ENCODE measurements around the gene HIVEP3.

HIVEP3 gene

GRCh38 chr1:41582004-41582325, 336.8 kb downstream of the HIVEP3 start:
- Histone ChIP-seq H3K36me3 (peaks cover 0 to 7% (median 0%) of the 10 kb centered on the region in 3 donors), H3K27ac (no peak overlapping the region), H3K4me1 (no peaks in the 10 kb centered on the region), H3K9me3 (no peaks in the 10 kb centered on the region), H3K27me3 (no peaks in the 10 kb centered on the region), H3K4me3 (no peak overlapping the region)
- no peak for DNase-seq
- TF ChIP-seq CTCF (IDR thresholded peaks at IDR 0.05) = no peak
- intact Hi-C loops (cut with DNase I; ENCODE audit: low total_unique reads) = no loop called here

DNA sequence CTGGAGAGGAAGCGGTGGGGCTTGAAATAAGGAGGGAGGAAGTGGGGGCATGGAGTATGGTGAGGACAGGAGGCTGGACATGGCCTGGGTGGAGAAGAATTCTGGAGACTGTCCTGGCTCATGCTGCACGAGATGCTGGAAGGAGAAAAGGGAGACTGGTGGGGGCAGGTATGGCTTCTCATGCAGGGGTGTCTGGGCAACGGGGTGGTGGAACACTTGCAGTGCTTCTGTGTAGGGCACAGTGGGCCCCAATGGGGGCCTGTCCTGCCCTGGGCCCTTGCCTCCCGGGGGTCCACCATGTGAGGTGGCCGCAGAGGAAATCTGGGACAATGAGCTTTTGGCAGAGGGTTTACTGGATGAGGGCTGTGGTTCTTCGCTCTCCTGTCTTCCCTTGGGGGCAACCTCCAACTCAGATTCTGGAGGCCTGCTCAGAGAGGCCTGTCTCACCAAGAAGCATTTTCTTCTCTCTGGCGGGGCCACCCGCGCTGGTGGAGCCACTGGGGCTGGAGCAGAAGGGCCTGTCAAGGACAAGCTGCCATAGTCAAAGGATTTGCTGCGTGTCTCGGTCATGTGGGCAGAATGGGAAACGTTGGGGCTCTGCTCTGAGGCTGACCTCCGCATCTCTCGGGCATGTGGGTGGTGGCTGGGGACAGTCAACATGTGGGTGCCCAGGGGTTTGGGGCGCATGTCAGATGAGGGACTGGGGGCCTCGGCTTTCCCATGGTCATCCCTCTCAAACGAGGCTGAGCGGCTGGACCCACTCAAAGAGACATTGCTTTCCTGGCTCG, 337.3 kb downstream of the HIVEP3 start:
- Histone ChIP-seq H3K27ac (no peak overlapping the region), H3K27me3 (no peaks in the 10 kb centered on the region), H3K36me3 (peaks cover 0 to 7% (median 0%) of the 10 kb centered on the region in 3 donors), H3K4me3 (no peak overlapping the region), H3K4me1 (no peaks in the 10 kb centered on the region), H3K9me3 (no peaks in the 10 kb centered on the region)
- intact Hi-C loops (cut with DNase I; ENCODE audit: low total_unique reads) = no loop called here
- no peak for DNase-seq
- TF ChIP-seq CTCF (IDR thresholded peaks at IDR 0.05) = no peak

GRCh38 chr1:41580520-41581172, 338.1 kb downstream of the HIVEP3 start:
- H3K9me3 ChIP-seq = no peaks in the 10 kb centered on the region
- no peak for TF ChIP-seq CTCF (IDR thresholded peaks at IDR 0.05)
- H3K27me3 ChIP-seq = no peaks in the 10 kb centered on the region
- no peak overlapping the region for H3K4me3 ChIP-seq
- H3K36me3 ChIP-seq = peaks cover 0 to 7% (median 0%) of the 10 kb centered on the region in 3 donors
- H3K27ac ChIP-seq = no peak overlapping the region
- H3K4me1 ChIP-seq = no peaks in the 10 kb centered on the region
- no peak for DNase-seq
- intact Hi-C loops (cut with DNase I; ENCODE audit: low total_unique reads) = no loop called here

DNA sequence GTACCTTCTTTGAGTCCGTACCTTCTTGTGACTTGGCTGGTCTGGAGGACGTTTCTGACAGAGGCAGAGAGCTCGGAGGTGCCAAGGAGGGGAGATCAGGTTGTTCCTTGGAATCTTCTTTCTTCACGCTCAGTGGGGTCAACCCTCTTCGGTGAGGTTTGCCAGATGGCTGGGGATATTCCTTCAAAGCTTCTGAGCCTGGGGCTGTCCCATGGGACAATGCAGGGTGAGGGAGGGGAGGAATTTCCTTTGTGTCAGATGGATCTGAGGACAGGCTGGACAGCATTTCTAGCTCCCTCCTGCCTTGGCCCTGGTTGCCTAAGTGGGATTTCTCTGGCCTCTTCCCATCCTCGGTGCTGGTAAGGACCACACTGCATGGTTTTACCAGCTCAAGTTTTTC, 338.7 kb downstream of the HIVEP3 start:
- H3K36me3 ChIP-seq = peaks cover 0 to 7% (median 0%) of the 10 kb centered on the region in 3 donors
- no peak overlapping the region for H3K4me3 ChIP-seq
- intact Hi-C loops (cut with DNase I; ENCODE audit: low total_unique reads) = no loop called here
- TF ChIP-seq CTCF (IDR thresholded peaks at IDR 0.05) = no peak
- no peaks in the 10 kb centered on the region for H3K9me3 ChIP-seq
- no peaks in the 10 kb centered on the region for H3K4me1 ChIP-seq
- H3K27me3 ChIP-seq = no peaks in the 10 kb centered on the region
- no peak for DNase-seq
- no peak overlapping the region for H3K27ac ChIP-seq

DNA sequence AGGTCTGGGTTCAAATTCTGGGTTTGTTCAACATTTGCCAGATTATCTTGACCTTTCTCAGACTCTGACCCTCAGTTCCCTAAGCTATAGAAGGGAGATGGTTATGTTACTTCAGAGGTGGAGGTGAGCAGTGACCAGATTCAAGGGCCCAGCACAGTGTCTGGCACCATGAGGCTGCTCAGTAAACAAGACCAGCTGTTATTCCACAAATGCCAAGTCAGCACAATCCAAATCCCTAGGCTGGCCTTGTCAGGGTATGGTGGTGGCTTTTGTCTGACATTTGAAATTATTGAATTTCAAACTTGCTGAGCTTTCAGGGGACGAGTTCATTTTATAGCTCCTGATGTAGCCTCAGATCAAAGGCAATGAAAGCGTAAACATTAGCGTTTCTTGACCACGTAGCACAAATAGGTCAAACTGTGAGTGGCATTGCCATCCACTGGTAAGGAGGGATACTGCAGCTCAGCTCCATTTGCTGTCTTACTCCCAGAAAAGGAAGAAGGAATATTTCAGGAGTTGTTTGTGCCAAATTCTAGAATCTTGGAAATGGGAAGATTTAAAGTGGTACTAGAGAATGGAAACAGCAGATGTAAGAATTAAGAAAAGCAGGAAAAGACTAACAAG, 339.9 kb downstream of the HIVEP3 start:
- Histone ChIP-seq H3K36me3 (peaks cover 0 to 4% (median 0%) of the 10 kb centered on the region in 3 donors), H3K4me3 (no peak overlapping the region), H3K27me3 (no peaks in the 10 kb centered on the region), H3K9me3 (no peaks in the 10 kb centered on the region), H3K27ac (no peak overlapping the region), H3K4me1 (peaks cover 0 to 5% (median 1%) of the 10 kb centered on the region in 4 donors)
- TF ChIP-seq CTCF (IDR thresholded peaks at IDR 0.05) = peak; percentile 30 to 40
- no peak for DNase-seq
- intact Hi-C loops (cut with DNase I; ENCODE audit: low total_unique reads) = no loop called here

Measured in tibial artery (tissue), 4 donors.